Naive thymus-derived CD8-positive, alpha-beta T cell (primary cell): ENCODE data around the gene RASA4B. TPM values are rescaled to one million over a fixed set of nuclear protein-coding genes. Genes with fewer than 3 reads are reported as not detected.
"Not testable (repeated sequence)": the region's sequence is repeated elsewhere in the genome, so short reads cannot be mapped to it uniquely, and the experiment has no call there.

Source experiments
- ATAC-seq, 2 donors: fragments of 150-1000 bp; cut with Tn5 transposase in 1 of 2; sonication (Bioruptor Pico), chemical (Tn5 transposase) in 1 of 2; 1 replicate in 1 of 2; 2 replicates in 1 of 2; pipeline ENCODE4 v1.10.0; 2021; ENCODE audit warnings: mild to moderate bottlenecking in 2 of 2, moderate library complexity in 2 of 2
- POLR2A ChIA-PET: fragments of 350-600 bp; sonication (Branson Sonifier 250); formaldehyde crosslinking; loops from one replicate; lab custom pipeline; 2021; ENCODE audit warnings: antibody characterized with exemption; lab: Charles Lee
- DNase-seq, 10 donors: peaks; one replicate each; pipeline versions ENCODE4 v3.0.0 to v3.0.0-alpha.2; 2020 to 2022
- H3K27ac Mint-ChIP-seq, 10 donors: one replicate each; pipeline ENCODE4 v1.8.0; 2020 to 2022; ENCODE audit warnings: mild to moderate bottlenecking in 10 of 10, mixed read lengths in 10 of 10, moderate library complexity in 4 of 10, inconsistent platforms in 1 of 10
- H3K27me3 Mint-ChIP-seq, 5 donors: one replicate each; pipeline ENCODE4 v1.8.0; 2021 to 2022; ENCODE audit warnings: mixed read lengths in 5 of 5
- H3K36me3 Mint-ChIP-seq, 3 donors: one replicate each; pipeline ENCODE4 v1.8.0; 2020 to 2022; ENCODE audit warnings: mixed read lengths in 3 of 3, mild to moderate bottlenecking in 2 of 3, inconsistent platforms in 1 of 3
- H3K4me1 Mint-ChIP-seq, 4 donors: one replicate each; pipeline ENCODE4 v1.8.0; 2021 to 2022; ENCODE audit warnings: mixed read lengths in 4 of 4
- H3K4me3 Mint-ChIP-seq, 10 donors: one replicate each; pipeline ENCODE4 v1.8.0; 2020 to 2022; ENCODE audit warnings: mild to moderate bottlenecking in 10 of 10, mixed read lengths in 10 of 10, moderate library complexity in 6 of 10, inconsistent platforms in 1 of 10
- H3K9me3 Mint-ChIP-seq, 9 donors: one replicate each; pipeline ENCODE4 v1.8.0; 2020 to 2022; ENCODE audit warnings: mixed read lengths in 9 of 9, mild to moderate bottlenecking in 3 of 9, inconsistent platforms in 1 of 9, moderate library complexity in 1 of 9
- polyA plus RNA-seq, 3 donors: library from polyadenylated mRNA; unstranded; fragments of 300-500 nt; fragmentation: Illumina TruSeq; gene quantifications; one replicate each; pipeline ENCODE4 v1.2.3, GENCODE V29; 2021
- total RNA-seq, 8 experiments: library from RNA in 2 of 8; stranded (reverse) in 2 of 8; gene quantifications; one replicate each; pipeline ENCODE4 v1.2.3 and lab custom pipeline; 2021 to 2026

Gene RASA4B
- total and polyA plus RNA-seq, 5 experiments from 2014 or later: 7.8 to 35.0 (median 15.7) TPM

- H3K4me1 Mint-ChIP-seq, POLR2A ChIA-PET, H3K9me3 Mint-ChIP-seq, H3K27me3 Mint-ChIP-seq, ATAC-seq, H3K4me3 Mint-ChIP-seq, H3K27ac Mint-ChIP-seq, H3K36me3 Mint-ChIP-seq: not testable (repeated sequence)
- DNase-seq: peak in 1 of 10 donors; percentile 18
These were observed 12.0 kb downstream of the RASA4B start for GRCh38 chr7:102505298-102506185.

GRCh38 chr7:102503141-102503540, 14.4 kb downstream of the RASA4B start:
- H3K4me3 Mint-ChIP-seq, H3K27me3 Mint-ChIP-seq, H3K36me3 Mint-ChIP-seq, H3K9me3 Mint-ChIP-seq, DNase-seq, H3K27ac Mint-ChIP-seq, POLR2A ChIA-PET, H3K4me1 Mint-ChIP-seq, ATAC-seq: not testable (repeated sequence)

- H3K4me1 Mint-ChIP-seq, DNase-seq, H3K4me3 Mint-ChIP-seq, ATAC-seq, H3K36me3 Mint-ChIP-seq, POLR2A ChIA-PET, H3K9me3 Mint-ChIP-seq, H3K27ac Mint-ChIP-seq, H3K27me3 Mint-ChIP-seq: not testable (repeated sequence)
These were observed 19.3 kb downstream of the RASA4B start for GRCh38 chr7:102498321-102498720.

GRCh38 chr7:102497308-102497707, 20.3 kb downstream of the RASA4B start:
- H3K9me3 Mint-ChIP-seq, POLR2A ChIA-PET, DNase-seq, ATAC-seq, H3K4me3 Mint-ChIP-seq, H3K4me1 Mint-ChIP-seq, H3K27me3 Mint-ChIP-seq, H3K36me3 Mint-ChIP-seq, H3K27ac Mint-ChIP-seq: not testable (repeated sequence)

GRCh38 chr7:102496861-102497260, 20.7 kb downstream of the RASA4B start:
- H3K27me3 Mint-ChIP-seq, H3K27ac Mint-ChIP-seq, H3K4me3 Mint-ChIP-seq, ATAC-seq, POLR2A ChIA-PET, H3K4me1 Mint-ChIP-seq, H3K36me3 Mint-ChIP-seq, H3K9me3 Mint-ChIP-seq, DNase-seq: not testable (repeated sequence)

- H3K27ac Mint-ChIP-seq, H3K4me1 Mint-ChIP-seq, POLR2A ChIA-PET, H3K4me3 Mint-ChIP-seq, H3K9me3 Mint-ChIP-seq, H3K36me3 Mint-ChIP-seq, H3K27me3 Mint-ChIP-seq, DNase-seq: not testable (repeated sequence)
- ATAC-seq: peak; percentile 74 to 77
These were observed 23.0 kb downstream of the RASA4B start for GRCh38 chr7:102494473-102495149.

- ATAC-seq: peak; percentile 15 to 17
- peak in 4 of 10 donors; percentile 45 to 57 (median 50) for DNase-seq
- Mint-ChIP-seq H3K4me3 (peak overlapping the region in 1 of 10 donors; percentile 45), H3K27ac (peak overlapping the region in 1 of 10 donors; percentile 18)
- H3K9me3 Mint-ChIP-seq, H3K27me3 Mint-ChIP-seq, H3K4me1 Mint-ChIP-seq, H3K36me3 Mint-ChIP-seq, POLR2A ChIA-PET: not testable (repeated sequence)
These were observed 23.6 kb downstream of the RASA4B start for GRCh38 chr7:102494026-102494425.

- H3K4me1 Mint-ChIP-seq, H3K4me3 Mint-ChIP-seq, H3K9me3 Mint-ChIP-seq, H3K27me3 Mint-ChIP-seq, H3K27ac Mint-ChIP-seq, H3K36me3 Mint-ChIP-seq, POLR2A ChIA-PET: not testable (repeated sequence)
- ATAC-seq: peak; percentile 35 to 37
- peak in 1 of 10 donors; percentile 52 for DNase-seq
These were observed 24.2 kb downstream of the RASA4B start for GRCh38 chr7:102493220-102493935.

- H3K27me3 Mint-ChIP-seq, H3K4me3 Mint-ChIP-seq, H3K9me3 Mint-ChIP-seq, H3K36me3 Mint-ChIP-seq, H3K27ac Mint-ChIP-seq, H3K4me1 Mint-ChIP-seq, POLR2A ChIA-PET: not testable (repeated sequence)
- peak; percentile 31 to 51 for ATAC-seq
- DNase-seq: peak in 9 of 10 donors; percentile 45 to 69 (median 61)
These were observed 27.0 kb downstream of the RASA4B start for GRCh38 chr7:102490529-102491075.

GRCh38 chr7:102484317-102484716, 33.3 kb downstream of the RASA4B start:
- H3K4me1 Mint-ChIP-seq, H3K9me3 Mint-ChIP-seq, POLR2A ChIA-PET, H3K27me3 Mint-ChIP-seq, H3K4me3 Mint-ChIP-seq, H3K27ac Mint-ChIP-seq, ATAC-seq, DNase-seq, H3K36me3 Mint-ChIP-seq: not testable (repeated sequence)

GRCh38 chr7:102481962-102482361, 35.6 kb downstream of the RASA4B start:
- H3K4me3 Mint-ChIP-seq, H3K27ac Mint-ChIP-seq, H3K9me3 Mint-ChIP-seq, H3K4me1 Mint-ChIP-seq, H3K27me3 Mint-ChIP-seq, ATAC-seq, H3K36me3 Mint-ChIP-seq, POLR2A ChIA-PET: not testable (repeated sequence)
- peak in 1 of 10 donors; percentile 22 for DNase-seq

- peak overlapping the region in 2 of 10 donors; percentile 6 to 58 for H3K4me3 Mint-ChIP-seq
- H3K9me3 Mint-ChIP-seq, H3K4me1 Mint-ChIP-seq, H3K36me3 Mint-ChIP-seq, ATAC-seq, H3K27me3 Mint-ChIP-seq, POLR2A ChIA-PET: not testable (repeated sequence)
- DNase-seq: peak in 4 of 10 donors; percentile 1 to 43 (median 14)
- peak overlapping the region in 3 of 10 donors; percentile 31 to 92 (median 60) for H3K27ac Mint-ChIP-seq
These were observed 37.5 kb downstream of the RASA4B start for GRCh38 chr7:102479982-102480637.
